MG63 (cell line): Measurements from ENCODE around the gene SCAPER. TPM values are rescaled to one million over a fixed set of nuclear protein-coding genes. Genes with fewer than 3 reads are reported as not detected.
"Not testable (repeated sequence)": the region's sequence is repeated elsewhere in the genome, so short reads cannot be mapped to it uniquely, and the experiment has no call there.

Experiments
- DNase-seq: peaks from one replicate; pipeline ENCODE4 v3.0.0-alpha.2; 2020
- H3K27me3 ChIP-seq: fragments of 250-450 bp; sonication (Bioruptor Pico); 2 replicates; pipeline ENCODE4 v1.5.1; 2020; ENCODE audit warnings: mild to moderate bottlenecking, moderate library complexity
- H3K36me3 ChIP-seq: fragments of 250-450 bp; sonication (Bioruptor Pico); 2 replicates; pipeline ENCODE4 v1.5.1; 2020; ENCODE audit warnings: mild to moderate bottlenecking, moderate library complexity
- H3K4me3 ChIP-seq: fragments of 250-450 bp; sonication (Bioruptor Pico); 2 replicates; pipeline ENCODE4 v1.5.1; 2020; ENCODE audit warnings: mild to moderate bottlenecking, moderate library complexity
- H3K9me3 ChIP-seq: fragments of 250-450 bp; sonication (Bioruptor Pico); 2 replicates; pipeline ENCODE4 v1.5.1; 2020; ENCODE audit warnings: mild to moderate bottlenecking, moderate library complexity
- total RNA-seq: library from RNA; depleted of rRNA; stranded (reverse); fragments of >200 nt; shearing (Covaris generic); gene quantifications from 2 replicates; pipeline ENCODE4 v1.2.3, GENCODE V29; 2014; ENCODE audit warnings: low replicate concordance

Gene SCAPER
- total RNA-seq, 1 experiment from 2014 or later, result 16.0 TPM

GRCh38 chr15:76324066-76324465 is 581.1 kb downstream of the SCAPER start:
- Histone ChIP-seq H3K9me3 (no peaks in the 10 kb centered on the region), H3K4me3 (no peak overlapping the region), H3K27me3 (no peaks in the 10 kb centered on the region), H3K36me3 (no peaks in the 10 kb centered on the region)
- DNase-seq, result no peak

- Histone ChIP-seq H3K36me3 (no peaks in the 10 kb centered on the region), H3K9me3 (no peaks in the 10 kb centered on the region), H3K4me3 (no peak overlapping the region), H3K27me3 (no peaks in the 10 kb centered on the region)
- DNase-seq, result no peak
These were observed 583.5 kb downstream of the SCAPER start for GRCh38 chr15:76321602-76322001.

- Histone ChIP-seq H3K27me3 (no peaks in the 10 kb centered on the region), H3K9me3 (no peaks in the 10 kb centered on the region), H3K36me3 (no peaks in the 10 kb centered on the region), H3K4me3 (no peak overlapping the region)
- no peak for DNase-seq
These were observed 584.0 kb downstream of the SCAPER start for GRCh38 chr15:76321171-76321570.

GRCh38 chr15:76320012-76320411 is 585.1 kb downstream of the SCAPER start:
- H3K27me3 ChIP-seq, result no peaks in the 10 kb centered on the region
- H3K4me3 ChIP-seq, result no peak overlapping the region
- no peak for DNase-seq
- no peaks in the 10 kb centered on the region for H3K36me3 ChIP-seq
- no peaks in the 10 kb centered on the region for H3K9me3 ChIP-seq

GRCh38 chr15:76313731-76314130 is 591.4 kb downstream of the SCAPER start:
- H3K9me3 ChIP-seq, result no peaks in the 10 kb centered on the region
- DNase-seq, result no peak
- H3K27me3 ChIP-seq, result no peaks in the 10 kb centered on the region
- H3K36me3 ChIP-seq, result peaks cover 3% of the 10 kb centered on the region
- H3K4me3 ChIP-seq, result no peak overlapping the region

- not testable (repeated sequence) for H3K4me3 ChIP-seq, H3K27me3 ChIP-seq, H3K9me3 ChIP-seq, H3K36me3 ChIP-seq, DNase-seq
These were observed 592.0 kb downstream of the SCAPER start for GRCh38 chr15:76313175-76313567.

GRCh38 chr15:76312540-76313174 is 592.5 kb downstream of the SCAPER start:
- Histone ChIP-seq H3K36me3 (peaks cover 10% of the 10 kb centered on the region), H3K9me3 (no peaks in the 10 kb centered on the region), H3K4me3 (no peak overlapping the region), H3K27me3 (no peaks in the 10 kb centered on the region)
- peak; percentile 52 for DNase-seq

- Histone ChIP-seq H3K4me3 (peak within 1 kb of the TSS; percentile 81), H3K36me3 (peaks cover 12% of the 10 kb centered on the region), H3K27me3 (no peaks in the 10 kb centered on the region), H3K9me3 (no peaks in the 10 kb centered on the region)
- DNase-seq, result peak; percentile 99
These were observed 593.8 kb downstream of the SCAPER start, which contains the start of gene ETFA for GRCh38 chr15:76311100-76311953. Gene ETFA, minus strand, starts transcription at chr15:76311469. Its CDS starts 81 bp downstream, at chr15:76311388.

GRCh38 chr15:76310475-76311099 is 594.6 kb downstream of the SCAPER start:
- Histone ChIP-seq H3K36me3 (peaks cover 12% of the 10 kb centered on the region), H3K9me3 (no peaks in the 10 kb centered on the region), H3K4me3 (peak overlapping the region; percentile 81), H3K27me3 (no peaks in the 10 kb centered on the region)
- no peak for DNase-seq

- no peak for DNase-seq
- peak overlapping the region; percentile 81 for H3K4me3 ChIP-seq
- H3K9me3 ChIP-seq, result no peaks in the 10 kb centered on the region
- no peaks in the 10 kb centered on the region for H3K27me3 ChIP-seq
- H3K36me3 ChIP-seq, result peaks cover 12% of the 10 kb centered on the region
These were observed 595.4 kb downstream of the SCAPER start for GRCh38 chr15:76309601-76310330.

GRCh38 chr15:76303909-76304308 is 601.2 kb downstream of the SCAPER start:
- DNase-seq, result no peak
- Histone ChIP-seq H3K4me3 (no peak overlapping the region), H3K27me3 (no peaks in the 10 kb centered on the region), H3K9me3 (no peaks in the 10 kb centered on the region), H3K36me3 (peaks cover 11% of the 10 kb centered on the region)

GRCh38 chr15:76299786-76300185 is 605.4 kb downstream of the SCAPER start:
- Histone ChIP-seq H3K4me3 (no peak overlapping the region), H3K36me3 (peaks cover 9% of the 10 kb centered on the region), H3K27me3 (no peaks in the 10 kb centered on the region), H3K9me3 (no peaks in the 10 kb centered on the region)
- DNase-seq, result no peak

- peaks cover 9% of the 10 kb centered on the region for H3K36me3 ChIP-seq
- H3K27me3 ChIP-seq, result no peaks in the 10 kb centered on the region
- no peaks in the 10 kb centered on the region for H3K9me3 ChIP-seq
- DNase-seq, result no peak
- no peak overlapping the region for H3K4me3 ChIP-seq
These were observed 606.2 kb downstream of the SCAPER start for GRCh38 chr15:76298986-76299385.

- H3K4me3 ChIP-seq, H3K36me3 ChIP-seq, DNase-seq, H3K9me3 ChIP-seq, H3K27me3 ChIP-seq: not testable (repeated sequence)
These were observed 607.2 kb downstream of the SCAPER start for GRCh38 chr15:76297951-76298350.
